Fibroblast of peridontal ligament (primary cell): Measurements from ENCODE around the gene ASCL2.
"Not testable (repeated sequence)": the region's sequence is repeated elsewhere in the genome, so short reads cannot be mapped to it uniquely, and the experiment has no call there.

Source experiments
- DNase-seq: peaks from one replicate; pipeline ENCODE4 v3.0.0-alpha.2; 2010; ENCODE audit errors: extremely low read depth

ASCL2 gene

DNA sequence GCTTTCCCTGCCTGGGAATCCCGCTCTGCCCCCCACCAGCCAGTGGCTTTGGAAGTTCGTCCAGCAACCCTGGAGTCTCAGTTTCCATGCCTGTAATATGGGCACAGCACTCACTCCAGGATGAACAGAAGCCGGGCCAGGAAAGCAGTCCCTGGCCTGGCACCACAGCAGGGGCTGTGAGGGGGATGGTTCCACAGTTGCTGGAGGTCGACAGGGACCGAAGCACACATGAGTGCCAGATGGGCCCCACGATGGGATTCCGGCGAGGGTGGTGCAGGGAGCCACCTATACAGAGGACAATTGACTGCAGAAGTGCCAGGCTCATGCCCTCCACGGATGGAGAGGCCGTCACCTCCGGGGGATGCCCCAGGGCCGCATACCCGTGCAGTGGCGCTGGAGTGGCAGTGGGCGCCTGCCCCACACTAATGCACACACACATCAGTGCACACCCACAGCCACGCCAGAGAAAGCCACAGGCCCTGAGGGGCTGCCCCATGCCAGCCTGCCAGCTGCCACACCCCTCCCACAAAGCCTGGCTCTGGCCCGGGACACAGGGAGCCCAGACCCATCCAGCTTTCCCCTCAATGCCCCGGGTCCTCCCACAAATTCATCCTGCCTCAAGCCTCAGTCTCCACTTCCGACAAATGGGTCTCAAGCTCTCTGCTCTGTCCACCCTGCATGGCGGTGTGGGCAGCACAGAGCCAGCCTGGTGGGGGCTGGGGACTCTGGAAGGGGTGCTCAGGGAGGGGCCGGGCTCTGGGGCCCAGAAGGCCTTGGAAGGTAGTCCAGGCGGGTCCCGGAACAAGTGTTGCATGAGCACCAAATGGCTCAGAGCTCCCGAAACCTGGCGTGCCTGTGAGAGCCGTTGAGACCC is 9.7 kb downstream of the ASCL2 start:
- no peak for DNase-seq

DNA sequence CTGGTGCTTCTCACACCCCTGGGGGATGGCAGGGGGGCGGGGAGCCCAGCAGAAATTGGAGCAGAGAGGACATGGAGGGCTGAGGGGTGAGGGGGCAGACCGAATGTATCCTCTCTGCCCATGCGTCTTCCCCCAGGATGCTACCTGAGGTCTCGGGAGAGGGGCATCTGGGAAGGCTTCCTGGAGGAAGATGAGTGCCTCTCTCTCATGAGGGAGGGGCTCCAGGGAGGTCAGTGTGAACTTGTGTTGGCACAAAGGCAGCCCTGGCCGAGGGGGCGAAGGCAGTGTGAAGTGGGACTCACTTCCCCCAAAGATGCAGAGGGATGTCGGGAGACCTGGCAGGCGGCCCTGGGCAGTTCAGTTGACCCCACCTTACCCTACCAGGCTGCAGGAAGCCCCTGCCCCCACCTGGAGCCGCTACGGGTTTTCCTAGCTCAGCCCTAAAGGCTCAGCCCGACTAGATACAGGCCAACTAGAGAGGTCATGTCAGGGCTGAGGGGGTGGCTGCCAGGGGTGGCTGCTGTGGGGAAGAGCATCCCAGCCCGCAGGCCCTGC is 10.4 kb downstream of the ASCL2 start:
- DNase-seq, result no peak

DNA sequence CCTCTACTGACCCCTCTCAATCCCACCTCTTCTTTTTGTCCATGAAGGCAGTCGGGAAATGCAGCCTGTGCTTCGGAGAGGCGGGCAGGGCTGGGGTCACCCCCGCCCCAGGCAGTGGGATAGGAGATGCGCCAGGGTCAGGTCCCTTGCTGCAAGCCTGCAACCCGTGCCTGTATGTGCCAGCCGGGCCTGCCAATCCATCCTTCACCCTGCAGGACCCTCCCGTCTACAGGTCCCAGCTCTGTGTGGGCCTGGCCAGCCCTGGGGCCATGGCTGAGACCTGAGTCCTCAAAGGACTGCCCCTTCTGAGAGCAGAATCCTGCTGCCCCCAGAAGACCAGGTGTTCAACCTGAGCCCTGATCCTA is 10.9 kb downstream of the ASCL2 start:
- DNase-seq, result no peak

DNA sequence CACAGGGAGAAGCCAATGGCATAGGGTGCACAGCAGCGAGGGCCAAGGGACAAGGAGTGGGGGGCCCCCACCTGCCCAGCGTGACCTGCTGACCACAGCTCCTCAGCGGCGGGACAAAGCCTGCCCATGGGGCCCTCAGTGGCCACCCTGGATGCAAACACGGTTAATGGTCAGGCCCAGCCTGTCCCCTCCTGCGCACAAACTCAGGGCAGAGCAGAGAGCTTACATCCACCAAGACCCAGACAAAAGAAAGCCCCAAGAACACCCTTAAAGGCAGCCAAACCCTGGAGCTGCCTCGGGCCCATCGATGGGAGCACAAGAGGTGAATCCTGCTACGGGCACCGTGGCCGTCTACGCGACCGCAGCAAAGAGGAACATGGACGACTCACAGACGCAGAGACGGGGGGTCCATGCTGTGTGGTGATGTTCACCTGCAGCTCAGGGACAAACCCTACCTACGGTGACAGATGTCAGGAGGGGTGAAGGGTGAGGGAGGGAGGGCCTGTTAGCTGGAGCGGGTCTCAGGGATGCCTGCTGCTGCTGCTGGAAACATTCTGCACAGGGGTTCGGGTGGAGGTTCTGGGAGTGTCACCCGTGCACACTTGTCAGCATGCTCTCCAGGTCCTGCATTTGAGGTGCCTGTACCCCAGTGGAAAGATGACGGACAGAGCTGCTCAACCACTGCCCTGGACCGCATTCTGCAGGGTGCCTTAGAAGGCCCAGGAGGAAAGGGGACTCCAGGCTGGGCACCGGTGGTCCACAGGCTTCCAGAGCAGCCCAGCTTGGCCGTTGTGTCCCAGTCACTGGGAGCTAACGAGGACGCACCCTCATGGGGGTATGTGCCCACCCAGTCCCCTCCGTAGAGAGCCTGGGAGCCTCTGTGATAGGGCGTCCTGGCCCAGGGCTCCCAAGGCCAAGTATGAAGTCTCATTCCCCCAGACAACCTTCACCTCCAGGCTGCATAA is 11.6 kb downstream of the ASCL2 start:
- no peak for DNase-seq

DNA sequence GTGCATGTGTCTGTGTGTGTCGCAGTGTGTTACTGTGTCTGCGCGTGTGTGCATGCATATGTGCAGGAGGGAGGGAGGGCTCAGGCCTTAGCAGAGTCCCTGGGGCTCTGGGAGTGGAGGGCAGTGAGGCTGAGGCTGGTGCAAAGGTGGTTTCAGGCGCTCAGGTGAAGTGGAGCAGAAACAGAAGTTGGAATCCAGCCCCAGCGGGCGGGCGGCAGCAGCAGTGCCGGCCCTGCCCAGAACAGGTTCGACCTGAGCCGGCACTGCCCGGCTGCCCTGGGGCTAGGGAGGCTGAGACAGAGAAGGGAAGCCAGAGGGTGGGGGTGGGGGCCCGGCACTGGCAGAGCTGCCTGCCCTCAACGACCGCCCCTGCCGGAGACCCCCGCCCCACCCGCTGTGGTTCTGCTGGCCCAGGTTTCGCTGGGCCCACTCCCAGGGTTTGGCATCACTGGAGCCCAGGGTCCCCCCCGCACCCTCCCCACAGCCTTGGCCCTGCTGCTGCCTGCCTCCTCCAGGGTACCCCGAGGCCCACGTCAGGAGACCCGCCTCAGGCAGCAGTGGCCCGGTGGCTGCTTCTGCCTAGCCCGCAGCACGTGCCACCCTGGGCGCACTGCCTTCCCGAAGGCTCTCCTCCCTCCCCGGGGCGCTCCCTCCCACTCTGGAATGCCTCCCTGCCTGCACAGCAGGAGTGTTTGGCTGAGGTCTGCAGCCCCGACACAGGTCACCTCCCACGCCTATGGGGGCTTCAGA is 13.3 kb downstream of the ASCL2 start:
- no peak for DNase-seq

DNA sequence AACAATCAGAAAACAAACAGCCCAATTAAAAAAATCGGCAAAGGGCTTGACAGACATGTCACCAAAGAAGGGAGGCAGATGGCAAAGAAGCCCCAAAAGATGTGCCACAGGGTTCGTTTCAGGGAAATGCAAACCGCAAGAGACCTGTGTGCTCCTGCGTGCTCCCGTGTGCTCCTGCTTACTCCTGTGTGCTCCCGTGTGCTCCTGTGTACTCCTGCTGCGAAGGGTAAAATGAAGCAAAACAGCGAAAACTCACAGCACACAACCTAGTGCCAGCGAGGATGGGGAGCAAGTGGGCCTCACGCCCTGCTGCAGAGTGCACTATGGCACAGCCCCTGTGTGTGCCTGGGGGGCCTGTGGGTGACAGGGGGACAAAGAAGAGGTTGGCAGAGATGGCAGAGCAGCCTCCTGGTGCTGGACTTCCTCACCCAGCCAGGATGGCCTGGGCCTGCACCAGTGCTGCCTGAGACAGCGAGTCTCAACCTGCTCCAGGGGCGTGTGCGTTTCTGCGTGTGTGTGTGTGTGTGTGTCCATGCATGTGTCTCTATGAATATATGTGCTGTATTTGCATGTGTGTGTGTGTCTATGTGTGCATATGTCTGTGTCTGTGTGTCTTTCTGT is 14.0 kb downstream of the ASCL2 start:
- no peak for DNase-seq

DNA sequence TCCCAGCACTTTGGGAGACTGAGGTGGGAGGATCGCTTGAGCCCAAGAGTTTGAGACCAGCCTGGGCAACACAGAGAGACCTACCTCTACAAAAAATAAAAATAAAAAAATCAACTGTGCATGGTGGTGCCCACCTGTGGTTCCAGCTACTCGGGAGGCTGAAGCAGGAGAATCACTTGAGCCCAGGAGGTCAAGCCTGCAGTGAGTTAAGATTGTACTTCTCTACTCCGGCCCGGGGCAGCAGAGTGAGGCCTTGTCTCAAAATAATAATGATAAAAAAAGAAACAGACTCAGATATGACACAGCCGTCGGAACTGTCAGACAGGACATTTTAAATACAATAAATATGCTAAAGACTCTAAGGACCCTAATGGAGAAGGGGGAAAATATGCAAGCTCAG is 18.4 kb downstream of the ASCL2 start:
- no peak for DNase-seq

DNA sequence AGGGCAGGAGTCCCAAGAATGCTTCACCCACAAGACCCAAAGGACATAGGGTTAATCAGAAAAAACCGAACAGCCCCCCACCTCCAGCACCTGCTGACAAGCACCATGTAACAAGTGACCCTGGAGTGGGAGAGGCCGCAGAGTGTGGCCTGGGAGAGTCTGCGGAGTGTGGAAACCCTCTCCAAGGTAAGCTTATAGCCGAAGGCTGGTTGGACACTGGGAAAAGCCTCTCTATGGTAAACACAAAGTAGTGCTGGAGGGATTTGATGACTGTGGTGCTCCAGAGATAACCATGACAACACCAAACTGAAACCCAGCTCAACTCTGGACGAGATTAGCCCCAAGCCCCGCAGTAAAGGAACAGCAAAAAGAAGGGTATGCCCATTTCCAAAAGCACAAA is 19.2 kb downstream of the ASCL2 start:
- no peak for DNase-seq

DNA sequence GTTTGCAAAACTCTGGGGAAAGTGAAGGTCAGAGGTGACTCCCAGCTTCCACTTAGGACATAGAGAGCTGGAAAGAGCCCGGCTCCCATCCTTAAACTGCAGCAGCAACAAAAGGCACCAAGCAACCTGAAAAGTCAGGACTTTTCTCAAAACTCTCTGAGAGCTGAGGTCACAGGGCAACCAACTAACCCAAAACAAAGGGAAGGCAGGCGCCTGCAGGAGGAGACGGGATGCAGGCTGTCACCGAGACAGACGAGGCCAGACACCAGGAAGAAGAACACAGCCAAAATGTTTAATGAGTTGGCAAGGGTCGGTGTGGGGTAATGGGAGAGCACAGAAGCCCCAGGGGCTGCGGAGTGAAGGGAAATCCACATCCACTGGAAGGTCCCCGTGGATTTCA is 19.9 kb downstream of the ASCL2 start:
- DNase-seq, result no peak

DNA sequence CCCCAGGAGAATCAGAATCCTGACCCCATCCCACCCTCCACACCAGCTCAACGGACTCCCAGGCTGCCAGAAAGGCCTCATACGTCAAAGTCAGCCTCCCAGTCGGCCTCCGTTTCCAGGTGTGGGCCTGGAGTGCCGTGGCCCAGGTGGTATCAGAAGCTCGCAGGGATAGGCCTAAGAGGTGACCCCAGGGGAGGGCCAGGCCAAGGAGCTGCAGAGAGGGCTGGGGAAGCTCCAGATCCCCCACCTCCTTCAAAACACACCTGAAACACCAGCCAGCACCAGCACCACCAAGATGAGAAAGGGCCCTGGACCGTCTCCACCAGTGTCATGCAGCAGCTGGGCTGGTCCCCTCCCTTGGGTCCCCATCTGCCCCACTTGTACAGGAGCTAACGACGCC is 20.3 kb downstream of the ASCL2 start:
- no peak for DNase-seq

DNA sequence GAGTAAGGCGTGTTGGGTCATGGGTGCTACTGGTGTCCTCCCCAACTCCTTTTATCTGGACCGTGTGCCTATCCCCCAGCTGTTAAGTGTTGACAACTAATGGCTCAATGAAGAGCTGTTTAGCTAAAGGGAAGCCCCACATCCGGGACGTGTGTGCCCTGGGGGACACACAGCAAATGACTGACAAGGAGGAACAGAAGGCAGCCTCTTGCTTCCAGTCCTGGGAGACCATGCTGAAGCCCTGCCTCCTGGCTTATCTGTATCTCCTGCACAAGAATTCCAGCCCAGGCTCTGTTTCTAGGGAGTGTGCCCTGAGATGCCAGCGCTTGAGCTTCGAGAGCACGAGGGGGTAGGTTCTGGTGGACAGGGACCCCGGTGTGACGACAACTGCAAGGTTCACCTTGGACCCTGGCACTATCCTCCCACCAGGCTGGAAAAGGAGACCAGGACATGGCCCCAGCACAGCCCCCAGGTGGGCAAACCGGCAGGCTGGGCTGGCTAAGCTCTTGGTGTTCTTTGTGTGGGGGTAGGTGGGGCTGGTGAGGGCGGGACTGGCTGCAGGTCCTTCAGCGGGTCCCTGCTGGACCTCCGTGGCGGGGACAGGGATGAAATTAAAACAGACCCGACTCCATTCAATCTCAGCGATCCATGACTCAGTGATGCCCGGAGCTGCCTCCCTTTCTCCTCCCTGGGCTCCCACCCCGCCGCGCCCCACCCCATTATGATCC is 21.0 kb downstream of the ASCL2 start:
- DNase-seq, result no peak

DNA sequence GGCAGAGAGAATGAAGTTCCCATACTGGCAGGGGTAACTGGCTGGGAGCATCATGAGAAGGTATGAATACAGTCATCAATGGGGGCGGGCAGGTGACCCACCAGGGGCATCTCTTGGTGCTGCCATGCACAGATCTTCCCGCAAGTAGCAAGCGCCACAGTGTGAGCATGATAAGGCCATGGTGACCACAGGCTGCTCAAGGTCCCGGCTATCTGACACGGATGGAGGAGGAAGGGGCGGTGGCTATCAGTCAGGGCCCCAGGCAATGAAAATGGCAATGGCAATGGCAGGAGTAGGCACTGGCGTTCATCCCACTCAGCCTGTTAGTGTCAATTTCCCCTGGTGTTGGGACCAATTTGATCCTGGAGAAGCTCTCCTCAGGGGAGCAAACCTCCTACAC is 21.6 kb downstream of the ASCL2 start:
- no peak for DNase-seq

DNA sequence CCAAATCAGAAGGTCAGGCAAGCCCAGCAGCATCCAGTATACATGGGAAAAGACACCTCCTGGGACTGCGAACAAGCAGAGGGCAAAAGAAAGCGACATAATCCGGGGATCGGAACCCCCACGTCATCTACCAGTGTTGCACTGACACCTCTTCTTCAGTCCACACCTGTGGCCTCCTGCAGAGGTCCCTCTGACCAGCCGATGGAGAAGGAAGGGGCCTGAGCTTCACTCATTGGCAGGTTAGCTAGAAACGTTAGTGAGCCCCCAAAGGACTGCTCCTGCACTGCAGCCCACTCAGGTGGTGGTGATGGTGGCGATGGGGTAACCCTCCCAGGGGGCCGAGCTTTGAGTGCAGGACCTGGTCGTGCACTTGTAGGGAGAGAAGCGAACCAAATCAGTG is 22.1 kb downstream of the ASCL2 start:
- DNase-seq, result no peak

DNA sequence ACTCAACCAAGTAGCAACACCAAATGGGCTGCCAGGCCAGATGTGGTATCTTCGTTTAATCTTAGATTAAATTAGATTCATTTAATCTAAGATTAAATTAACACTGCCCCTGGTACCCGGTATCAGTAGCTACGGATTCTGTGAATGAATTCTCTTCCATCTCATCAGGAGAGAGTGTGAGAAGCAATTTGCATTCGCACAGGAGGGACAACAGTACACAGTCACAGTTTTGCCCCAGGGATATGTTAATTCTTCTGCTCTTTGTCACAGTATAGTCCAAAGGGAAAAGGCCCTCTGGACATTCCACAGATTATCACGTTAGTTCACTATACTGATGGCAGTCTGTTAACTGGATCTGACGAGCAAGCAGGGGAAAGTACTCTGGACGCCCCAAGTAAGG is 22.9 kb downstream of the ASCL2 start:
- DNase-seq, result no peak

DNA sequence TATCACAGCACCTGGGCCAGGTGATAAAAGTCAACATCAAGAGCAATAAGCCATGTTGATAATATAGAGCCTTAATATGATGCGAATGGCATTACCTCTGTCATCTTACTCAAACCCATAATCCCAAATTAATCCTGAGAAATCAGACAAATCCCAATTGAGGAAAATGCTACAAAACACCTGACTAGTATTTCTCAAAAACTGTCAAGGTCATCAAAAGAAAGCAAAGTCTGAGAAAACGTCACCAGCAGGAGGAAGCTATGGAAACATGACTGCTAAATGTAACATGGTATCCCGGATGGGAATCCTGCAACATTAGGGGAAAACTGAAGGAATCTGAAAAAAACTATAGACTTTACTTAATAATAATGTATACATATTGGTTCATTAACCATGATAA is 29.6 kb downstream of the ASCL2 start:
- DNase-seq, result no peak

DNA sequence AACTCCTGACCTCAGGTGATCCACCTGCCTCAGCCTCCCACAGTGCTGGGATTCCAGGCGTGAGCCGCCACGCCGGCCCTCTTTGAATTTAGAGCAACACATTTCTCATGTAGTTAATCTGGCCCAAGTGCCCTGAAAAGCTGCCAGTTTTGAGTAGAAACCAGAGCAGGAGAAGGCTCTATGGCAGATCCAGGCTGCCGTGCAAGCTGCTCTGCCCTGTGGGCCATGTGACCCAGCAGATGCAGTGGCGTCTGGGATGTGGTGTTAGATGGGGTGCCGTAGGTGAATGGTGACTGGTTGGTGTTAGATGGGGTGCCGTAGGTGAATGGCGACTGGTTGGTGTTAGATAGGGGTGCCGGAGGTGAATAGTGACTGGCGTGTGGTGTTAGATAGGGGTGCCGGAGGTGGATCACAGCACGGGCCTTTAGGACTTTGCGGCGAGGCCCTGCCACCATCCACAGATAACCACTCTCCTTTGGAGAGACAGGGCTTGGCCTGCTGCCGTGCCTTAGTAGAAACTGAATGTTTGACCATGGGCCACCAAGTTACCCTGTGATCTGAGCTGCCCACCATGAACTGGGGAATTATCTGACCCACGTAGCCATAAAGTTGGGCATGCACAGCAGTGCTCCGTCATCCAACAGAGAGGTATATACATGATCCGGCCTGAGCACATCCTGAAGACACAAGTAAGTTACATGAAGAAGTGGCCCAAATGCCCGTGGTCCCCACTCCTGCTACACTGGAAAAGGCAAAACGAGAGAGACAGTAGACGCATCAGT is 32.7 kb downstream of the ASCL2 start:
- no peak for DNase-seq

DNA sequence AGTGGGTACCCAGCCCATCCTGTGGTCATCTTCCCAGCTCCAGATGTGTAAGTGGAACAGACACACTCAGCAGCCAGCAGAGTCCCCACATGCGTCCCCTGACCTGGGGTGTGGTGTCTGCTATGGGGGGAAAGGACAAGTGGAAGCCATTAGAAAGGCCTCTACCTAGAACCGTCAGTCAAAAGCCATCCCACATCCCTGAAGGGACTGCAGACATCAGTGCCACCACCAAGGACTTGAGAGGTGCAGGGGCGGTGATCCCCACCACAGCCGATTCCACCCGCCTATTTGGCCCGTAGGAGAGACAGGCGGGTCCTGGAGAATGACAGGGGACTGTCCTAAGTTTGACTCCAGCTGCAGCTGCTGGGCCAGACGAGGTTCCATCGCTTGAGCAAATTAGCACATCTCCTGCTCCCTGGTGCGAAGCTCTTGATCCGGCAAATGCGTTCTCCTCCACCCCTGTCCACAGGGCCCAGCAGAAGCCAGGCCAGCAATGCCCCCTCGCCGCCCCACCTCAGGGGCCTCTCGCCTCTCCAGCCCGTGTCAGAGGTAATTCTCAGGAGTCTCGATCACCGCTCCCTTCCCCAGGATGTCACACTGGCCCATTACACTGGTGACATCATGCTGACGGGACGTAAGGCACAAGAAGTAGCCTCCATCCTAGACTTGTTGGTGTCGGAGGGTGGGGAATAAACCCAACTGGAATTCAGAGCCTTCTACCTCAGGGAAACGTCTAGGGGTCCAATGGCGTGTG is 33.8 kb downstream of the ASCL2 start:
- not testable (repeated sequence) for DNase-seq

DNA sequence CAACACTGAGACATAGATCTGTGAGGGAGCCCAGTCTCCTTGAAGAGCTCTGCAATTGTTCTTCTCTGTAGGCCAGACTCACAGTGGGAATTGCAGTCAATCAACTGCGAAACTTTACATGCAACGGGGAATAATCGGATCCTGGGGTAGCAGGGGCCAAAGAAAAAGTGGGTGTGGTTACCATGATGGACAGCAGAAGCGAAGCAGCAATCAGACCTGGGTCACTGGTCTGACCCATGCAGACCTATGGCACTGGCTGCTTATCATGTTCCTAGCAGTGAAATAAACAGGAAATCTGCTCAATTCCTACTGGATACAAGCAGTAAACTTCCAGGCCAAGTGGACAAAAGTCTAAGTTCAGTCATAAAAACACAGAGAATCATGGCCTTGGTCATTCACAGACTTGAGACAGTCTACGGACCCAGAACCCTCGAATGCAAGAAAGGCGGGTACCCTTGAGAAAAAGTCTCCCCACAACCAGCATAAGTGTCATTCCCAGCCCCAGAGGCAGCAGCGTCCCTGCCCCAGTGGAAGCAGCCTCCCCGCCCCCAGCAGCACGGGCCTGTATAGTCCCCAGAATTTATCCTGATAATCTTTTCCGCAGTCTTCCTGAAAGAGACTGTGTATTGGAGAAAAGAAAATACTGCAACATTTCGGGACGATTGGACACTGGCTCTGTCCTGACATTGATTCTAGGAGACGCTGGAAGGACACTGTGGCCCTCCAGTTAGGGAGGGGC is 34.6 kb downstream of the ASCL2 start:
- no peak for DNase-seq
